Measurements from ENCODE around the gene MAL. TPM values are rescaled to one million over a fixed set of nuclear protein-coding genes. Genes with fewer than 3 reads are reported as not detected.

MAL gene
- total RNA-seq, 1 donor from 2014 or later = 8.7 TPM

GRCh38 chr2:95010718-95011117 is 14.8 kb upstream of the MAL start:
- DNase-seq (ENCODE audit: missing footprints) = no peak
- ATAC-seq = no peak
- intact Hi-C loops (cut with DNase I) = no loop called here

- intact Hi-C loops (cut with DNase I) = no loop called here
- ATAC-seq = no peak
- DNase-seq (ENCODE audit: missing footprints) = no peak
Measured at GRCh38 chr2:95012881-95013550, 12.5 kb upstream of the MAL start.

GRCh38 chr2:95013726-95014125 is 11.8 kb upstream of the MAL start:
- ATAC-seq (no peak), DNase-seq (ENCODE audit: missing footprints) (no peak)
- intact Hi-C loops (cut with DNase I) = no loop called here

GRCh38 chr2:95014126-95014708 is 11.3 kb upstream of the MAL start:
- intact Hi-C loops (cut with DNase I) = no loop called here
- ATAC-seq = no peak
- DNase-seq (ENCODE audit: missing footprints) = no peak

GRCh38 chr2:95015261-95015912 is 10.1 kb upstream of the MAL start:
- DNase-seq (ENCODE audit: missing footprints) = no peak
- intact Hi-C loops (cut with DNase I) = no loop called here
- no peak for ATAC-seq

GRCh38 chr2:95016616-95017015 is 8.9 kb upstream of the MAL start:
- DNase-seq (ENCODE audit: missing footprints) = no peak
- ATAC-seq = no peak
- intact Hi-C loops (cut with DNase I) = no loop called here

GRCh38 chr2:95017071-95017501 is 8.4 kb upstream of the MAL start:
- intact Hi-C loops (cut with DNase I) = no loop called here
- peak; percentile 31 for DNase-seq (ENCODE audit: missing footprints)
- ATAC-seq = no peak

- peak; percentile 39 for DNase-seq (ENCODE audit: missing footprints)
- intact Hi-C loops (cut with DNase I) = no loop called here
- ATAC-seq = no peak
Measured at GRCh38 chr2:95017836-95018235, 7.7 kb upstream of the MAL start.

GRCh38 chr2:95018301-95018700 is 7.2 kb upstream of the MAL start:
- DNase-seq (ENCODE audit: missing footprints) = peak; percentile 37
- intact Hi-C loops (cut with DNase I) = no loop called here
- ATAC-seq = no peak

- intact Hi-C loops (cut with DNase I) = no loop called here
- DNase-seq (ENCODE audit: missing footprints) (peak; percentile 21), ATAC-seq (no peak)
Measured at GRCh38 chr2:95018861-95019550, 6.5 kb upstream of the MAL start.

GRCh38 chr2:95019572-95019971 is 5.9 kb upstream of the MAL start:
- DNase-seq (ENCODE audit: missing footprints) (peak; percentile 32), ATAC-seq (no peak)
- intact Hi-C loops (cut with DNase I) = no loop called here

GRCh38 chr2:95020275-95021022 is 5.1 kb upstream of the MAL start:
- peak; percentile 57 for DNase-seq (ENCODE audit: missing footprints)
- ATAC-seq = no peak
- intact Hi-C loops (cut with DNase I) = no loop called here

GRCh38 chr2:95021023-95021416 is 4.5 kb upstream of the MAL start:
- no peak for ATAC-seq
- DNase-seq (ENCODE audit: missing footprints) = peak; percentile 26
- intact Hi-C loops (cut with DNase I) = no loop called here

GRCh38 chr2:95021847-95022246 is 3.7 kb upstream of the MAL start:
- no peak for ATAC-seq
- DNase-seq (ENCODE audit: missing footprints) = peak; percentile 1
- intact Hi-C loops (cut with DNase I) = loop anchor here (2.0 kb wide), 1 partner anchor 93 kb away; no protein-coding TSS in a partner anchor

- intact Hi-C loops (cut with DNase I) = loop anchor here (2.0 kb wide), 1 partner anchor 92 kb away; no protein-coding TSS in a partner anchor
- peak; percentile 73 for ATAC-seq
Measured at GRCh38 chr2:95022309-95023221, 2.9 kb upstream of the MAL start.

GRCh38 chr2:95023222-95023597 is 2.3 kb upstream of the MAL start:
- peak; percentile 2 for DNase-seq (ENCODE audit: missing footprints)
- intact Hi-C loops (cut with DNase I) = loop anchor here (2.0 kb wide), 1 partner anchor 92 kb away; no protein-coding TSS in a partner anchor
- no peak for ATAC-seq

More at GRCh38 chr2:95022309-95023221, 2.9 kb upstream of the MAL start:
- peak; percentile 69 for DNase-seq (ENCODE audit: missing footprints)

GRCh38 chr2:95024371-95024770 is 1.1 kb upstream of the MAL start:
- DNase-seq (ENCODE audit: missing footprints) (peak; percentile 40), ATAC-seq (no peak)
- intact Hi-C loops (cut with DNase I) = loop anchor here (2.0 kb wide), 1 partner anchor 28 kb away; no protein-coding TSS in a partner anchor

GRCh38 chr2:95024960-95025405 is 525 bp upstream of the MAL start:
- no peak for ATAC-seq
- DNase-seq (ENCODE audit: missing footprints) = peak; percentile 37
- intact Hi-C loops (cut with DNase I) = loop anchor here (2.0 kb wide), 1 partner anchor 28 kb away; no protein-coding TSS in a partner anchor

All from Right ventricle myocardium inferior (tissue), 1 donor.